GM12875 (cell line): ENCODE results near the gene PPP3CA.

Experiments used
- H3K4me3 ChIP-seq: one replicate; pipeline ENCODE4 v1.5.1; 2011; ENCODE audit warnings: low read depth, low read length, control low read depth
- TF ChIP-seq, protein P1 (sequence below): IDR thresholded peaks from 2 replicates; pipeline ENCODE4 v1.5.1; 2011; ENCODE audit warnings: low read depth, mild to moderate bottlenecking, control low read depth, inconsistent platforms, low read length, moderate library complexity, borderline replicate concordance; ENCODE audit not compliant: insufficient read depth

PPP3CA gene

DNA sequence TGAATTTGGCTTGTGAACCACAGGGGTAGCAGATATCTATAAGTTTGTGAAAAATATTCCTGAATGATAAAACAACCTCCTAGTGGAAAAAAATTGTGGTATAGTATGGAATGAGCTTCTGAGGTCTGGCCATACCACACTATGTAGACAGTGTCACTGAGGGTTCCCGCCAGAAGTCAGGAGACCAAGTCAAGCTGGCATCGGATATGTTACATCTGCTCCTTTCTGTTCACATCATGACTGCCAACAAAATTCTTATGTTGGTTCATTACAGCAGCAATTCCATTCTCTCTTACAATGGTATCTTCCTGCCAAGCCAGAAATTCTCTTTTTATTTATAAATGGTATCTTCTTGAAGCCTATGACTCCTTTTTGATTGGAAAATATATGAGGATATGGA, 273.0 kb downstream of the PPP3CA start:
- TF ChIP-seq, protein P1, sequence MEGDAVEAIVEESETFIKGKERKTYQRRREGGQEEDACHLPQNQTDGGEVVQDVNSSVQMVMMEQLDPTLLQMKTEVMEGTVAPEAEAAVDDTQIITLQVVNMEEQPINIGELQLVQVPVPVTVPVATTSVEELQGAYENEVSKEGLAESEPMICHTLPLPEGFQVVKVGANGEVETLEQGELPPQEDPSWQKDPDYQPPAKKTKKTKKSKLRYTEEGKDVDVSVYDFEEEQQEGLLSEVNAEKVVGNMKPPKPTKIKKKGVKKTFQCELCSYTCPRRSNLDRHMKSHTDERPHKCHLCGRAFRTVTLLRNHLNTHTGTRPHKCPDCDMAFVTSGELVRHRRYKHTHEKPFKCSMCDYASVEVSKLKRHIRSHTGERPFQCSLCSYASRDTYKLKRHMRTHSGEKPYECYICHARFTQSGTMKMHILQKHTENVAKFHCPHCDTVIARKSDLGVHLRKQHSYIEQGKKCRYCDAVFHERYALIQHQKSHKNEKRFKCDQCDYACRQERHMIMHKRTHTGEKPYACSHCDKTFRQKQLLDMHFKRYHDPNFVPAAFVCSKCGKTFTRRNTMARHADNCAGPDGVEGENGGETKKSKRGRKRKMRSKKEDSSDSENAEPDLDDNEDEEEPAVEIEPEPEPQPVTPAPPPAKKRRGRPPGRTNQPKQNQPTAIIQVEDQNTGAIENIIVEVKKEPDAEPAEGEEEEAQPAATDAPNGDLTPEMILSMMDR: no peak
- no peak overlapping the region for H3K4me3 ChIP-seq

DNA sequence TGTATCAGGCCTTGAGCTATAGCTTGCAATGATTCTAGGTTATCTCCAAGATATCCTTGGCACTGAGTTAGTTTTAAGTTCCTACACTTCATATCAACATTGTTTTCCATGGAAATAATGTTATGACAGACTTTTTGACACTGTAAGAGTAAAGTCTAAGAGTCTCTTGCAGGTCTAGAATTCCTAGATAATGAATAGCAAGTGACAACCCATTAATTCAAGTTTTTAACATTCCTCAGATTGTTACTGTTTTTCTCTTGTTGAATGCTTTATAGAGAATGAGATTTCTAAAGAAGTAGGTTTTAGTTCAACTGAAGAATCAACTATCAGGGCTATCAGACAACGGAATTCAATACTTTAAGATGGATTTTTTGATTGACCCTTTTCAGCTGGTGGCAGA, 276.1 kb downstream of the PPP3CA start:
- no peak overlapping the region for H3K4me3 ChIP-seq
- TF ChIP-seq, protein P1: no peak

DNA sequence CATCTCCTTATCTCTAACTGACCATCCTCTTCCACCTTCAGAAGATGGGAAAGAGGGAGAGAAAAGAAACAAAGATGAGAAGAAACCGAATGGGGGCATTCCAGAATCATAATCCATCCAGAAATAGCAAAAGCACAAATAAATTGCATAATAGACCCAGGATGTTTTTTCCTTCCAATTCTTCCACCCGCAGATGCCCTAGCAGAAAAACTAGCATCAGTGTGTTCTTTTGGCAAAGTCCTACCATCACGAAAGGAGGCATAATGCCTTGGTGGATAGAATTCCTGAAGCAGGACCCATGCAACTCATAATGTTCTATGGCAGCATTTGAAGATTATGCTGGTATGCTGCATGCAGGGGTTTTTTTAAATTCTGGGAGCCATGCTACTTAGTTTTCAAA, 279.2 kb downstream of the PPP3CA start:
- TF ChIP-seq, protein P1: no peak
- H3K4me3 ChIP-seq: no peak overlapping the region

DNA sequence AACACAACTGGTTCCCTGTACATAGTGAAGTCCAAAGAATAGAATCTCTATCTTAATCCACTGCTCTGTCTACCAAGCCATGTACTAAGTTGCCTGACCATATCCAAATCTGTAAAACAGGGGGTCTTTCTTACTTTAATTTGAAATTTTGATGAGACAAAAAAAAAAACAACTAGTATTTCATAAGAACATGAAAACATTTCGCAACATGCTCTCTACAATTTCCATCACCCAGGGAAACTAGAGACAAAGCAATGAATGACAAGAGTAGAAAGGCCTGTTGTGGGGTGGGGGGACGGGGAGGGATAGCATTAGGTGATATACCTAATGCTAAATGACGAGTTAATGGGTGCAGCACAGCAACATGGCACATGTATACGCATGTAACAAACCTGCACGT, 279.9 kb downstream of the PPP3CA start:
- TF ChIP-seq, protein P1: no peak
- no peak overlapping the region for H3K4me3 ChIP-seq

DNA sequence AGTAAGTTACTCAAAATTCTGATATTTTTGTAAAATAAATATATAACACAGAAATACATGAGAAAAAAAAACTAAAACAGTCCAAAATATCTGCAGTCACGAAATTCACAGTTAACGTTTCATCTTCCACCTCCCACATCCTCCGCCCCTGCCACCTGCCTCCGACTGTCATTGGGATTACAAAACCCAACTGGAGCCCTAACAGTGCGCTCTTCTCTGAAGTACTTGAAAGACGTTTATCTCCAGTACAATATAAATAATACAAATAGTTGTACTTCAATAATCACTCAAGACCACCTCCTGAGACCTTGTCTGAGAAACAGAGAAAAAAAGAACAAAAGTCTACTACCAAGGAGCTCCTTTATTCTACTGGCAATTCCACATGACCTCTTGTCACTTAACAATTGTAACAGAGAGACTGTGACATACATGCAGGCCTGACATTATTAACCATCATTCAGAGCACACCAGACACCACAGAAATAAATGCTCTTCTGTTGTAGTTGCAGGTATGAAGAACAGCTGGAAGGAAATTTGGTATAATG, 280.6 kb downstream of the PPP3CA start:
- H3K4me3 ChIP-seq: no peak overlapping the region
- TF ChIP-seq, protein P1: no peak

DNA sequence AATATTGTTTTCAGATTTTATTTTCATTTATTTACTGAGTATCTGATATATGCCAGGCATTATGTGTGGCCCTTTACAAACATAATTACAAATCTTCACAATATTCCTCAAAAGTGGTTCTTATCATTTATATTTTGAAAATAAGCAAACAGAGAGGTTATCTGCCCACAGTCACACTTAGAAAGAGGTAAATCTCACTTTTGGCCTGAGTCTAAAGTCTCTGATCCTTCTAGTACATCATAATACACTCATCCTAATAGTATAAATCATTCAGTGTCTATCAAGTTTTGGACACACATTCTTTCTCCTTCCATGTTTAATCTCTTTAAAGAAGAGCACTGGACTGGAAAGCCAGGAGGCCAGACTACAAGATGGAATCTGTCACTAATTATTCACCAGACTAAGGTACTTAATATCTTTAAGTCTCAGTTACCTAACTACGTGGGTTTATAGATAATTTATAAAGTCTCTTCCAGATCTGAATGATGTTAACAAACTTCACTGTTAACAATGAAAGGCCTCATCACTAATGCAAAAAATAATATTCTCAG, 281.3 kb downstream of the PPP3CA start:
- TF ChIP-seq, protein P1: no peak
- H3K4me3 ChIP-seq: no peak overlapping the region

DNA sequence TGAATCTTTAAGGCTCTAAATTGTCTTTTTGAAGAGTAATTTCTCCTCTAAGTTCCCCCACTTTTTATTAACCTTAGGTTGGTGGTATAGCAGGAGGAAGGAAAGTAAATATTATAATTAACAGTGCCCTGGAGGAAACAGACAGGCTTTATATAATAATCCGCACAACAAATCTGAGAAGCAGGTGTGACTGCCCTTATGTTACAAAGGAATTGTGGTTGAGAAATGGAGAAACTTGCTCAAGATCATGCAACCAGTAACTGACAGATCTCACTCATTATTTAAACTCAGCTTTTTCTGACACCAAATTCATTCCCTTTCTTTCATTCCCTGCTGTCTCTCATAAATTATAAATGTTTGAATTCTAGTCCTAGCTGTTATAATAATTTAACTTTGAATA, 282.0 kb downstream of the PPP3CA start:
- TF ChIP-seq, protein P1: no peak
- H3K4me3 ChIP-seq: no peak overlapping the region
